H1 (cell line): Measurements from ENCODE around the gene KTI12. TPM values are rescaled to one million over a fixed set of nuclear protein-coding genes. Genes with fewer than 3 reads are reported as not detected.

ENCODE experiments used
- CTCF ChIA-PET: fragments of 300-600 bp; sonication (Branson Sonifier 250); formaldehyde crosslinking; loops from one replicate; lab custom pipeline; 2021; ENCODE audit not compliant: partially characterized antibody; lab: Charles Lee
- POLR2A ChIA-PET: fragments of 300-600 bp; sonication (Branson Sonifier 250); formaldehyde crosslinking; loops from one replicate; lab custom pipeline; 2021; ENCODE audit warnings: inconsistent platforms; ENCODE audit not compliant: partially characterized antibody; lab: Charles Lee
- DNase-seq, 2 experiments: peaks; one replicate each; pipeline versions ENCODE4 v3.0.0 to v3.0.0-alpha.2; 2010 to 2022; ENCODE audit warnings: low spot score in 2 of 2, low read depth in 1 of 2, mixed read lengths in 1 of 2
- FAIRE-seq: peaks from 2 replicates; lab custom pipeline; 2011; peaks lifted over from hg19 to GRCh38; lab: Jason Lieb, UNC
- H2AFZ ChIP-seq: 2 replicates; pipeline ENCODE4 v1.8.1; 2012; ENCODE audit warnings: low read length, inconsistent platforms
- H2AK5ac ChIP-seq: 2 replicates; pipeline ENCODE4 v1.6.1; 2013; ENCODE audit warnings: low read depth, low read length
- H2BK120ac ChIP-seq: replicated peaks from 2 replicates; pipeline ENCODE3; 2013; ENCODE audit warnings: low read depth, low read length, inconsistent platforms
- H2BK12ac ChIP-seq: 2 replicates; pipeline ENCODE4 v1.6.1; 2013; ENCODE audit warnings: low read depth, low read length
- H2BK15ac ChIP-seq: 2 replicates; pipeline ENCODE4 v1.6.1; 2013; ENCODE audit warnings: low read length
- H2BK20ac ChIP-seq: 2 replicates; pipeline ENCODE4 v1.6.1; 2013; ENCODE audit warnings: low read length
- H2BK5ac ChIP-seq: 2 replicates; pipeline ENCODE4 v1.6.1; 2013; ENCODE audit warnings: low read depth, low read length
- H3K14ac ChIP-seq: 2 replicates; pipeline ENCODE4 v1.6.1; 2013; ENCODE audit warnings: inconsistent platforms; ENCODE audit not compliant: insufficient read length
- H3K18ac ChIP-seq: 2 replicates; pipeline ENCODE4 v1.6.1; 2013; ENCODE audit warnings: low read length; ENCODE audit errors: extremely low read depth
- H3K23ac ChIP-seq: 2 replicates; pipeline ENCODE4 v1.6.1; 2013; ENCODE audit warnings: inconsistent platforms; ENCODE audit not compliant: insufficient read length
- H3K23me2 ChIP-seq: 2 replicates; pipeline ENCODE4 v1.6.1; 2013; ENCODE audit warnings: low read depth, low read length
- H3K27ac ChIP-seq: 2 replicates; pipeline ENCODE4 v1.6.1; 2011; ENCODE audit warnings: low read depth, low read length, inconsistent platforms
- H3K27me3 ChIP-seq, 4 experiments: replicated peaks in 1 of 4; 1 replicate in 1 of 4; 2 replicates in 3 of 4; pipeline versions ENCODE4 v1.6.1 to v1.8.1; 2011 to 2013; ENCODE audit warnings: low read length in 3 of 4, mild to moderate bottlenecking in 3 of 4, inconsistent platforms in 2 of 4, mixed read lengths in 2 of 4, moderate library complexity in 1 of 4; ENCODE audit not compliant: control insufficient read depth in 3 of 4, insufficient read depth in 3 of 4; ENCODE audit errors: extremely low read depth in 1 of 4
- H3K36me3 ChIP-seq, 4 experiments: 2 replicates each; pipeline versions ENCODE4 v1.6.1 to v1.8.1; 2011 to 2013; ENCODE audit warnings: mild to moderate bottlenecking in 4 of 4, low read length in 3 of 4, moderate library complexity in 2 of 4, control low read depth in 1 of 4, inconsistent platforms in 1 of 4; ENCODE audit not compliant: insufficient read depth in 4 of 4, control insufficient read depth in 2 of 4
- H3K4ac ChIP-seq: replicated peaks from 2 replicates; pipeline ENCODE3; 2013; ENCODE audit warnings: low read length, low read depth, mixed read lengths, inconsistent platforms; ENCODE audit not compliant: insufficient read length
- H3K4me1 ChIP-seq, 4 experiments: replicated peaks in 1 of 4; 1 replicate in 1 of 4; 2 replicates in 3 of 4; pipeline versions ENCODE4 v1.6.1 to v1.8.1; 2011 to 2013; ENCODE audit warnings: low read length in 3 of 4, inconsistent platforms in 2 of 4, mixed read lengths in 1 of 4; ENCODE audit not compliant: insufficient read depth in 4 of 4, control insufficient read depth in 3 of 4
- H3K4me2 ChIP-seq, 2 experiments: 2 replicates each; pipeline versions ENCODE4 v1.6.1 to v1.8.1; 2011 to 2013; ENCODE audit warnings: low read depth in 2 of 2, low read length in 2 of 2, control low read depth in 1 of 2, inconsistent platforms in 1 of 2, mild to moderate bottlenecking in 1 of 2; ENCODE audit not compliant: insufficient read depth in 1 of 2
- H3K4me3 ChIP-seq, 4 experiments: fragments of 200-600, 300-600 bp in 1 of 4; sonication (generic), shearing (Covaris generic), sonication (Bioruptor Twin) in 1 of 4; 2 replicates each; pipeline versions ENCODE4 v1.5.1 to v1.8.1; 2011 to 2016; ENCODE audit warnings: low read length in 4 of 4, low read depth in 3 of 4, control low read depth in 2 of 4, inconsistent platforms in 2 of 4, mild to moderate bottlenecking in 2 of 4, mixed read lengths in 1 of 4, moderate library complexity in 1 of 4; ENCODE audit not compliant: insufficient read depth in 2 of 4; ENCODE audit errors: extremely low read depth in 1 of 4
- H3K56ac ChIP-seq: replicated peaks from 2 replicates; pipeline ENCODE3; 2013; ENCODE audit warnings: low read depth, mild to moderate bottlenecking, mixed read lengths, low read length, inconsistent platforms; ENCODE audit not compliant: insufficient read length
- H3K79me1 ChIP-seq: 2 replicates; pipeline ENCODE4 v1.6.1; 2013; ENCODE audit warnings: low read depth, low read length, control low read depth
- H3K79me2 ChIP-seq, 2 experiments: 2 replicates each; pipeline versions ENCODE4 v1.6.1 to v1.8.1; 2012 to 2013; ENCODE audit warnings: low read length in 2 of 2, mild to moderate bottlenecking in 2 of 2, inconsistent platforms in 1 of 2; ENCODE audit not compliant: insufficient read depth in 2 of 2, control insufficient read depth in 1 of 2
- H3K9ac ChIP-seq, 4 experiments: replicated peaks in 1 of 4; 1 replicate in 1 of 4; 2 replicates in 3 of 4; pipeline versions ENCODE4 v1.6.1 to v1.8.1; 2011 to 2013; ENCODE audit warnings: low read depth in 3 of 4, low read length in 3 of 4, control low read depth in 2 of 4, mild to moderate bottlenecking in 2 of 4, moderate library complexity in 2 of 4, inconsistent platforms in 1 of 4; ENCODE audit errors: extremely low read depth in 1 of 4
- H3K9me3 ChIP-seq, 2 experiments: 2 replicates each; pipeline versions ENCODE4 v1.6.1 to v1.8.1; 2012 to 2013; ENCODE audit warnings: mild to moderate bottlenecking in 2 of 2, moderate library complexity in 2 of 2, control low read depth in 1 of 2, inconsistent platforms in 1 of 2, low read depth in 1 of 2, low read length in 1 of 2, mixed read lengths in 1 of 2; ENCODE audit not compliant: insufficient read depth in 2 of 2
- H4K20me1 ChIP-seq, 2 experiments: replicated peaks in 1 of 2; 2 replicates each; pipeline versions ENCODE3 to v1.8.1; 2011 to 2013; ENCODE audit warnings: inconsistent platforms in 2 of 2, low read length in 2 of 2, mild to moderate bottlenecking in 1 of 2; ENCODE audit not compliant: insufficient read depth in 2 of 2, control insufficient read depth in 1 of 2
- H4K5ac ChIP-seq: 2 replicates; pipeline ENCODE4 v1.6.1; 2013; ENCODE audit warnings: low read length, low read depth, mixed read lengths, inconsistent platforms; ENCODE audit not compliant: insufficient read length
- H4K8ac ChIP-seq: 2 replicates; pipeline ENCODE4 v1.8.0; 2013; ENCODE audit warnings: mild to moderate bottlenecking, moderate library complexity, low read length, inconsistent platforms; ENCODE audit not compliant: insufficient read depth; ENCODE audit errors: extremely low read depth
- H4K91ac ChIP-seq: replicated peaks from 2 replicates; pipeline ENCODE3; 2013; ENCODE audit warnings: low read length, mixed read lengths, inconsistent platforms; ENCODE audit not compliant: insufficient read length
- ZNF274 ChIP-seq: IDR thresholded peaks from 2 replicates; pipeline ENCODE4 v1.7.0; 2012; ENCODE audit warnings: low read length, borderline replicate concordance; ENCODE audit errors: extremely low read depth
- WGBS, 2 experiments: shearing (Covaris generic) in 1 of 2; methylation state at CpG; one replicate each; pipeline versions ENCODE4 v1.1.6 to v1.1.7; 2013 to 2015; ENCODE audit warnings: low lambda C conversion rate in 2 of 2, mixed read lengths in 2 of 2, inconsistent platforms in 1 of 2, low coverage in 1 of 2, missing lambda C conversion rate in 1 of 2; ENCODE audit not compliant: insufficient replicate concordance in 2 of 2, insufficient coverage in 1 of 2, insufficient read length in 1 of 2; ENCODE audit errors: extremely low coverage in 1 of 2, missing lambda C conversion rate in 1 of 2; 5-methylcytosine and 5-hydroxymethylcytosine counted together
- polyA plus RNA-seq, 7 experiments: library from polyadenylated mRNA; depleted of rRNA in 3 of 7; stranded (reverse) in 5 of 7; unstranded in 2 of 7; fragments of >200 nt in 5 of 7; fragments of 200-250 nt in 2 of 7; gene quantifications; 1 replicate in 5 of 7; 2 replicates in 1 of 7; 4 replicates in 1 of 7; pipeline versions ENCODE4 v1.2.1 to v1.2.3, GENCODE V29; 2011 to 2013; ENCODE audit warnings: missing spikeins in 2 of 7, mixed read lengths in 2 of 7
- total RNA-seq: library from RNA; stranded (reverse); fragmentation: NEBNext Ultra II Directional; extraction: Animal tissue kit (Norgen Biotek cat#: 25700); gene quantifications from 2 replicates; pipeline ENCODE4 v1.2.1, GENCODE V29; 2021

KTI12 gene
- total and polyA plus RNA-seq, 2 of the 8 experiments (the other 6 are each of a cell fraction or from before 2014, with no cell fraction given) = 7.5 to 16.2 TPM

DNA sequence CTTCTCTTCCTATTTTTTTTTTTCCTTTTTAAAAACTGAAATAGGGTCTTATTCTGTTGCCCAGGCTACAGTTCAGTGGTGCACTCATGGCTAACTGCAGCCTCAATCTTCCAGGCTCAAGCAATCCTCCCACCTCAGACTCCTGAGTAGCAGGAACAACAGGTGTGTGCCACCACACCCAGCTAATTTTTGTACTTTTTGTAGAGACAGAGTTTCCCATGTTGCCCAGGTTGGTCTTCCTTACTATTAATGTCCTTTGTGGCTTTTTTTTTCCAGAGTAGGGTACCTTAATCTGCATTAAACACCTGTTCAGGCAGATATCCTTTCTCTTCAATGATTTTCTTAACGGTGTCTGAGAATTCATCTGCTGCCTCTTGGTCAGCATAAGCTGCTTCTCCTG is 4.3 kb upstream of the KTI12 start:
- no peak overlapping the region for H2BK15ac ChIP-seq
- peaks cover 3% of the 10 kb centered on the region; the same call in 1 of the 2 replicates for H3K23me2 ChIP-seq
- H2AFZ ChIP-seq = no peak overlapping the region
- H4K91ac ChIP-seq = no peak overlapping the region
- H3K4me3 ChIP-seq = no peak overlapping the region
- no peak overlapping the region for H4K5ac ChIP-seq
- no peak overlapping the region for H2AK5ac ChIP-seq
- H3K79me1 ChIP-seq = no peaks in the 10 kb centered on the region
- no peak overlapping the region for H3K56ac ChIP-seq
- no peak overlapping the region for H2BK12ac ChIP-seq
- no peaks in the 10 kb centered on the region; a peak in 1 of 7 replicates for H3K4me1 ChIP-seq
- no peak overlapping the region for H3K18ac ChIP-seq
- H2BK120ac ChIP-seq = no peak overlapping the region
- WGBS, 2 experiments = 79% methylated on average over 1 of the region's 1 CpG; no CpG with 5 or more reads in 1 of the 2 experiments
- no peak overlapping the region for H3K14ac ChIP-seq
- no peak for FAIRE-seq
- ChIA-PET POLR2A (interaction anchor here (0.6 to 3.0 kb wide), 4 partner anchors 10 to 383 kb away, joined by 4 to 10 read pairs (median 4); partner anchors contain the start of genes BTF3L4 and TXNDC12), CTCF (no interaction called here)
- H2BK5ac ChIP-seq = no peak overlapping the region
- no peaks in the 10 kb centered on the region for H3K9me3 ChIP-seq
- H4K8ac ChIP-seq = no peak overlapping the region
- H4K20me1 ChIP-seq = no peaks in the 10 kb centered on the region
- H3K4me2 ChIP-seq = no peak overlapping the region
- no peak overlapping the region for H3K27ac ChIP-seq
- TF ChIP-seq ZNF274 = no peak
- H3K9ac ChIP-seq = no peak overlapping the region
- H3K23ac ChIP-seq = no peak overlapping the region
- H3K4ac ChIP-seq = no peak overlapping the region
- no peaks in the 10 kb centered on the region for H3K27me3 ChIP-seq
- H3K36me3 ChIP-seq = peaks cover 2 to 42% (median 16%) of the 10 kb centered on the region in 4 experiments; a peak in 7 of 8 replicates
- peaks cover 0 to 6% of the 10 kb centered on the region in 2 experiments; a peak in 2 of 4 replicates for H3K79me2 ChIP-seq
- H2BK20ac ChIP-seq = no peak overlapping the region
- DNase-seq = no peak
